Sigmoid colon (tissue), 3 donors: Measurements from ENCODE around the gene PTPN9.

Source experiments
- CTCF ChIP-seq, 4 experiments: fragments of 450-650 bp in 3 of 4; fragments of 200-600 bp in 1 of 4; IDR thresholded peaks; one replicate each; pipeline ENCODE4 v1.5.1; 2016 to 2019; ENCODE audit warnings: antibody characterized with exemption in 4 of 4, mild to moderate bottlenecking in 3 of 4, moderate library complexity in 2 of 4
- POLR2A ChIP-seq, 2 donors: fragments of 450-650 bp; IDR thresholded peaks; one replicate each; pipeline ENCODE4 v1.6.1; 2016; ENCODE audit warnings: antibody characterized with exemption in 2 of 2, mild to moderate bottlenecking in 2 of 2, moderate library complexity in 2 of 2

- TF ChIP-seq CTCF (IDR thresholded peaks at IDR 0.05) (no peak), POLR2A (IDR thresholded peaks at IDR 0.05) (no peak)
These were observed 118.5 kb downstream of the PTPN9 start for GRCh38 chr15:75460646-75461045.
